OCI-LY1 (cell line): Measurements from ENCODE around the gene DMPK.

ENCODE experiments used
- CTCF ChIP-seq: fragments of 200-600 bp; sonication (generic), shearing (Covaris generic); IDR thresholded peaks from 2 replicates; pipeline ENCODE4 v1.5.1; 2017; ENCODE audit warnings: mild to moderate bottlenecking, antibody characterized with exemption, low read length, moderate library complexity, mixed read lengths
- EZH2 ChIP-seq: fragments of 200-600 bp; sonication (generic), shearing (Covaris generic); IDR thresholded peaks from 2 replicates; pipeline ENCODE4 v1.8.0; 2017; ENCODE audit warnings: borderline replicate concordance, mixed run types, mild to moderate bottlenecking, antibody characterized with exemption, low read length, moderate library complexity, mixed read lengths

GRCh38 chr19:45765702-45766295 is 16.5 kb downstream of the DMPK start:
- TF ChIP-seq CTCF (no peak), EZH2 (no peak)
